ENCODE results near the gene KBTBD13. TPM values are rescaled to one million over a fixed set of nuclear protein-coding genes. Genes with fewer than 3 reads are reported as not detected.

Gene KBTBD13
- total RNA-seq, 4 donors from 2014 or later: not detected

- WGBS, 2 donors: 72 to 79% methylated on average over 3 to 6 of the region's 6 CpGs
- H3K9me3 ChIP-seq: no peaks in the 10 kb centered on the region
- H3K4me3 ChIP-seq (replicated peaks in 1 of 3): no peak overlapping the region
- H3K36me3 ChIP-seq: no peaks in the 10 kb centered on the region
- H3K27me3 ChIP-seq: no peaks in the 10 kb centered on the region
- intact Hi-C loops (cut with DNase I): no loop called here
- DNase-seq: no peak
- TF ChIP-seq, protein P1, sequence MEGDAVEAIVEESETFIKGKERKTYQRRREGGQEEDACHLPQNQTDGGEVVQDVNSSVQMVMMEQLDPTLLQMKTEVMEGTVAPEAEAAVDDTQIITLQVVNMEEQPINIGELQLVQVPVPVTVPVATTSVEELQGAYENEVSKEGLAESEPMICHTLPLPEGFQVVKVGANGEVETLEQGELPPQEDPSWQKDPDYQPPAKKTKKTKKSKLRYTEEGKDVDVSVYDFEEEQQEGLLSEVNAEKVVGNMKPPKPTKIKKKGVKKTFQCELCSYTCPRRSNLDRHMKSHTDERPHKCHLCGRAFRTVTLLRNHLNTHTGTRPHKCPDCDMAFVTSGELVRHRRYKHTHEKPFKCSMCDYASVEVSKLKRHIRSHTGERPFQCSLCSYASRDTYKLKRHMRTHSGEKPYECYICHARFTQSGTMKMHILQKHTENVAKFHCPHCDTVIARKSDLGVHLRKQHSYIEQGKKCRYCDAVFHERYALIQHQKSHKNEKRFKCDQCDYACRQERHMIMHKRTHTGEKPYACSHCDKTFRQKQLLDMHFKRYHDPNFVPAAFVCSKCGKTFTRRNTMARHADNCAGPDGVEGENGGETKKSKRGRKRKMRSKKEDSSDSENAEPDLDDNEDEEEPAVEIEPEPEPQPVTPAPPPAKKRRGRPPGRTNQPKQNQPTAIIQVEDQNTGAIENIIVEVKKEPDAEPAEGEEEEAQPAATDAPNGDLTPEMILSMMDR (IDR thresholded peaks at IDR 0.05): peak in 1 of 6 experiments; percentile 2
- no peak for TF ChIP-seq POLR2A (IDR thresholded peaks at IDR 0.05)
- H3K27ac ChIP-seq: peak overlapping the region; percentile 84 to 97 (median 89)
- H3K4me1 ChIP-seq: peaks cover 62 to 85% of the 10 kb centered on the region in 2 donors
These were observed 10.2 kb downstream of the KBTBD13 start for GRCh38 chr15:65086680-65087111.

DNA sequence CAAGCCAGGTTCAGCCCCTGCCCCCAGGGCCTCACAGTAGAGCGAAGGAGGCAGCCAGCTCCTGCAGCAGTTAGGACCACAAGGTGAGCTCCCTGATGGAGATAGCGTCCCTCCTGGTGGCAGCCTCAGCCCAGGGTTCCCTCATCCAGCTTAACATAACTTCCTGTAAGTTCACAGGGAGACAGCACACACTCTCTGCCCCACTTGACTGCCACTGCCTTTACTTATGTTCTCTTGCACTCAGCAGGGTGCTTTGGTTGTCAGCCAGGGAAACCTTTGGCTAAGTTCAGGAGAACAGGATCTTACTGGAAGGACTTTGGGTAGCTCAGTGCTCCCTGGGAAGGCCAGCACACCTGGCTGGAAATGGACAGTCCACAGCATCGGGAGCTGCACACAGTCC lies 10.9 kb downstream of the KBTBD13 start:
- Histone ChIP-seq H3K9me3 (no peaks in the 10 kb centered on the region), H3K4me3 (replicated peaks in 1 of 3) (no peak overlapping the region), H3K4me1 (peaks cover 55 to 78% of the 10 kb centered on the region in 2 donors), H3K36me3 (no peaks in the 10 kb centered on the region), H3K27ac (peak overlapping the region; percentile 84 to 97 (median 89)), H3K27me3 (no peaks in the 10 kb centered on the region)
- TF ChIP-seq, protein P1 (IDR thresholded peaks at IDR 0.05): no peak
- peak in 1 of 2 donors; percentile 29 for TF ChIP-seq POLR2A (IDR thresholded peaks at IDR 0.05)
- 63 to 64% methylated on average over 2 to 3 of the region's 3 CpGs for WGBS, 2 donors
- peak; percentile 87 for DNase-seq
- intact Hi-C loops (cut with DNase I): no loop called here

- Histone ChIP-seq H3K9me3 (no peaks in the 10 kb centered on the region), H3K36me3 (no peaks in the 10 kb centered on the region), H3K27me3 (no peaks in the 10 kb centered on the region), H3K27ac (peak overlapping the region; percentile 84 to 97 (median 89)), H3K4me3 (replicated peaks in 1 of 3) (no peak overlapping the region), H3K4me1 (peaks cover 48 to 71% of the 10 kb centered on the region in 2 donors)
- peak; percentile 85 to 89 for DNase-seq
- intact Hi-C loops (cut with DNase I): no loop called here
- TF ChIP-seq, protein P1 (IDR thresholded peaks at IDR 0.05): no peak
- peak in 1 of 2 donors; percentile 53 for TF ChIP-seq POLR2A (IDR thresholded peaks at IDR 0.05)
- 34 to 47% methylated on average over 8 to 10 of the region's 13 CpGs for WGBS, 2 donors
These were observed 11.5 kb downstream of the KBTBD13 start for GRCh38 chr15:65087873-65088642.

- no peak for TF ChIP-seq POLR2A (IDR thresholded peaks at IDR 0.05)
- TF ChIP-seq, protein P1 (IDR thresholded peaks at IDR 0.05): no peak
- Histone ChIP-seq H3K4me3 (replicated peaks in 1 of 3) (no peak overlapping the region), H3K27ac (peak overlapping the region; percentile 84 to 97 (median 89)), H3K27me3 (no peaks in the 10 kb centered on the region), H3K9me3 (no peaks in the 10 kb centered on the region), H3K4me1 (peaks cover 48 to 67% of the 10 kb centered on the region in 2 donors), H3K36me3 (no peaks in the 10 kb centered on the region)
- no peak for DNase-seq
- 39 to 73% methylated on average over 3 to 5 of the region's 6 CpGs for WGBS, 2 donors
- intact Hi-C loops (cut with DNase I): no loop called here
These were observed 12.1 kb downstream of the KBTBD13 start for GRCh38 chr15:65088643-65089021.

DNA sequence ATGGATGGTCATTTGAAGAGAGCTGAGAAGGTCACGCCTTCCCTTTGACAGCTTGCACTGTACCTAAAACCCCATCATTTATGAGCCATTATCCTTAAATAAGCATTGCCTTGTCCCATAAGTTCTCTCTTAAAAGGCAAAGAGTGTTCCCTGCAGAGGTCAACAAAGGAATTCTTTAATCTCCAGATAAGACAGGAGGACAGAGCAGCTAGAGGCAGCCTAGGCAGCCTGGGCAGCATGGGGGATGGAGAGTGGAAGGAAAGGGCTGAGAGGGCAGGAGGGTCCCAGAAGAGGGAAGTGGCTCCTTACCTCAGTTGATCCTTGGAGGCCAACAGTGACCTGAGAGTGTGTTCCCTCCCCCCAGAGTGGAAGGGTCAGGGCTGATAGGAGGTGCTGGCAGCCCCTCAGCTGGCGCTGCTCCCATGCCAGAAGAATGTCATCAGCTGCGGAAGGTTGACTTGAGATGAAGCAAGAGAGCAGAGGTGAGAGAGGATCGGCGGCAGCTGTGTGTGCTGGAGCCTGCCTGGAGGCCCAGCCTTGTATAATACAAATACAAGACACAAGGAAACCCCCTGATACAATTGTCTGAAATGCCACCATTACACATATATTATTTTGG lies 12.8 kb downstream of the KBTBD13 start:
- intact Hi-C loops (cut with DNase I): no loop called here
- DNase-seq: peak; percentile 87 to 89
- H3K9me3 ChIP-seq: no peaks in the 10 kb centered on the region
- no peaks in the 10 kb centered on the region for H3K27me3 ChIP-seq
- peaks cover 48 to 60% of the 10 kb centered on the region in 2 donors for H3K4me1 ChIP-seq
- no peaks in the 10 kb centered on the region for H3K36me3 ChIP-seq
- H3K27ac ChIP-seq: peak overlapping the region; percentile 84 to 97 (median 89)
- 29 to 63% methylated on average over 5 of the region's 5 CpGs for WGBS, 2 donors
- TF ChIP-seq POLR2A (IDR thresholded peaks at IDR 0.05): no peak
- TF ChIP-seq, protein P1 (IDR thresholded peaks at IDR 0.05): no peak
- no peak overlapping the region for H3K4me3 ChIP-seq (replicated peaks in 1 of 3)
